ENCODE results near the gene PTH1R. TPM values are rescaled to one million over a fixed set of nuclear protein-coding genes. Genes with fewer than 3 reads are reported as not detected.

Gene PTH1R
- total RNA-seq, 2 donors from 2014 or later = 0.69 to 4.8 TPM

- H3K9me3 Mint-ChIP-seq = no peaks in the 10 kb centered on the region
- WGBS, 2 experiments (ENCODE audit: insufficient coverage in 1 of 2, insufficient read length in 1 of 2) = 85% methylated on average over 9 to 12 of the region's 12 CpGs
- no peaks in the 10 kb centered on the region for H3K27me3 ChIP-seq (ENCODE audit: control insufficient read depth, insufficient read depth, low read length, poor library complexity, severe bottlenecking)
- H3K9ac ChIP-seq (ENCODE audit: extremely low read depth, low read length, poor library complexity, severe bottlenecking) = no peak overlapping the region
- H3K36me3 ChIP-seq (ENCODE audit: control insufficient read depth, insufficient read depth, low read length) = no peaks in the 10 kb centered on the region
- H3K4me3 Mint-ChIP-seq = no peak overlapping the region
- no peaks in the 10 kb centered on the region for H3K4me1 ChIP-seq (ENCODE audit: control insufficient read depth, insufficient read depth, low read length)
- H3K9me3 ChIP-seq (ENCODE audit: control insufficient read depth, low read length) = no peaks in the 10 kb centered on the region
- peaks cover 8% of the 10 kb centered on the region for H3K27me3 Mint-ChIP-seq (ENCODE audit: insufficient read depth)
- H3K27ac ChIP-seq (ENCODE audit: low read depth, low read length) = no peak overlapping the region
- no peak overlapping the region for H3K27ac Mint-ChIP-seq
- peak; percentile 17 for DNase-seq
- no peak for TF ChIP-seq CTCF (conservative IDR thresholded peaks at IDR 0.05)
- H3K36me3 Mint-ChIP-seq (ENCODE audit: low read depth) = no peaks in the 10 kb centered on the region
- no peak overlapping the region for H3K4me3 ChIP-seq (ENCODE audit: low read length)
- H3K4me1 Mint-ChIP-seq = no peaks in the 10 kb centered on the region
These were observed 12.5 kb upstream of the PTH1R start for GRCh38 chr3:46865031-46865507.

DNA sequence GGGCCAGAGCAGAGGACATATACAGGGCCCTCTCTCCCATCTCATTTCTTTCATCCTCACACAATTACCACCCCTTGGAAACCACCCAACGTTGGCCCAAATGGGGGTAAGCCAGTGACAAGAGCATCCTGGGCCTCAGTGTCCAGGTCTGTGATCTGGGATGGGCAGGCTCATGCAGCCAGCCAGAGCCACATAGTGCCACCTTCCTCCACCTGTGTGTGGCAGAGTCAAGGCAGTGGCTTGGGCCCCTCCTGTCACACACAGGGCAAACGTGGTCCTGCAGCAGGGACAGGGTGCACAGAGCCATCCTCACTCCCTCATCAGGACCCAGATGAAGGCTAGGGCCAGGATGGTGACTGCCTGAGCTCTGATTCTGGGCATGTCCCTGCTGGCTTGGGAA lies 12.0 kb upstream of the PTH1R start:
- peaks cover 11% of the 10 kb centered on the region for H3K27me3 Mint-ChIP-seq (ENCODE audit: insufficient read depth)

DNA sequence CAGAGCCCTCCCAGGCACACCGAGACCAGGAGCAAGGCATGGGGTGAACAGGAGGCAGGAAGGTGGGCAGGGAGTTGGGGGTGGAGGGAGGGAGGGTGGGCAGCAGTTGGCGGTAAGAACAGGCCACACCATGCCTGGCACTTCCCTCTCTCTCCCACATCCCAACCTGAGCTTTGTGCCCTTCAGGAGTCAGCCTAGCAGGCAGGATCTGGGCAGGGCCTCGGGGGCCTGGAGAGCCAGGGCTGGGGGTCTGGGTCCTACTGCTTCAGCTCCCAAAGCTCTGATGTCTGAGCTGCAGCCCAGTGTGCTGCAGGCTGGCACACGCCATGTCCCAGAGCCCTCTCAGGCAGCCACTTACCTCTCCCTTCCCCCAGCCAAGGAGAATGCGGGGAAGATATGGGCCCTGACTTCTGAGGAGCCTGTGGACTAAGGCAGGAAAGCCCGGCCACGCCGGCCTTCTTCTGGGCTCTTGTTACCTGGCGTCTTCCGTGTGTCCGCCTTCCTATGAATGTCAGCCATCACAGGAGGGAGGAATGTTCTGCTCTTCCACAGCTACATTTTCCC lies 11.4 kb upstream of the PTH1R start:
- no peak overlapping the region for H3K27ac ChIP-seq (ENCODE audit: low read depth, low read length)
- Mint-ChIP-seq H3K4me3 (no peak overlapping the region), H3K9me3 (no peaks in the 10 kb centered on the region), H3K36me3 (ENCODE audit: low read depth) (no peaks in the 10 kb centered on the region), H3K27ac (no peak overlapping the region), H3K4me1 (no peaks in the 10 kb centered on the region), H3K27me3 (ENCODE audit: insufficient read depth) (peaks cover 16% of the 10 kb centered on the region)
- TF ChIP-seq CTCF (conservative IDR thresholded peaks at IDR 0.05) = no peak
- no peaks in the 10 kb centered on the region for H3K4me1 ChIP-seq (ENCODE audit: control insufficient read depth, insufficient read depth, low read length)
- H3K9ac ChIP-seq (ENCODE audit: extremely low read depth, low read length, poor library complexity, severe bottlenecking) = no peak overlapping the region
- no peaks in the 10 kb centered on the region for H3K27me3 ChIP-seq (ENCODE audit: control insufficient read depth, insufficient read depth, low read length, poor library complexity, severe bottlenecking)
- no peak for DNase-seq
- no peak overlapping the region for H3K4me3 ChIP-seq (ENCODE audit: low read length)
- WGBS, 2 experiments (ENCODE audit: insufficient coverage in 1 of 2, insufficient read length in 1 of 2) = 89 to 94% methylated on average over 6 to 10 of the region's 11 CpGs
- no peaks in the 10 kb centered on the region for H3K36me3 ChIP-seq (ENCODE audit: control insufficient read depth, insufficient read depth, low read length)
- no peaks in the 10 kb centered on the region for H3K9me3 ChIP-seq (ENCODE audit: control insufficient read depth, low read length)

More for the DNA sequence above, 12.0 kb upstream of the PTH1R start:
- Histone ChIP-seq H3K9ac (ENCODE audit: extremely low read depth, low read length, poor library complexity, severe bottlenecking) (no peak overlapping the region), H3K36me3 (ENCODE audit: control insufficient read depth, insufficient read depth, low read length) (no peaks in the 10 kb centered on the region), H3K27me3 (ENCODE audit: control insufficient read depth, insufficient read depth, low read length, poor library complexity, severe bottlenecking) (no peaks in the 10 kb centered on the region), H3K4me3 (ENCODE audit: low read length) (no peak overlapping the region), H3K4me1 (ENCODE audit: control insufficient read depth, insufficient read depth, low read length) (no peaks in the 10 kb centered on the region), H3K9me3 (ENCODE audit: control insufficient read depth, low read length) (no peaks in the 10 kb centered on the region), H3K27ac (ENCODE audit: low read depth, low read length) (no peak overlapping the region)
- DNase-seq = no peak
- H3K4me3 Mint-ChIP-seq = no peak overlapping the region
- no peak for TF ChIP-seq CTCF (conservative IDR thresholded peaks at IDR 0.05)
- H3K4me1 Mint-ChIP-seq = no peaks in the 10 kb centered on the region
- no peak overlapping the region for H3K27ac Mint-ChIP-seq
- no peaks in the 10 kb centered on the region for H3K9me3 Mint-ChIP-seq
- no peaks in the 10 kb centered on the region for H3K36me3 Mint-ChIP-seq (ENCODE audit: low read depth)
- 73 to 82% methylated on average over 2 of the region's 2 CpGs for WGBS, 2 experiments (ENCODE audit: insufficient coverage in 1 of 2, insufficient read length in 1 of 2)
